RWPE1 (cell line): ENCODE results near the gene USP37.
A peak's percentile ranks its signal among the peaks of the same experiment; 100 is the strongest.

Experiments used
- CTCF ChIA-PET: fragments of 350-600 bp; sonication (Branson Sonifier 250); formaldehyde crosslinking; extraction: SDS; loops from one replicate; lab custom pipeline; 2021; lab: Yijun Ruan, JAX
- POLR2A ChIA-PET: fragments of 400-600 bp; formaldehyde crosslinking; extraction: SDS; loops from one replicate; lab custom pipeline; 2020; ENCODE audit warnings: antibody characterized with exemption; ENCODE audit not compliant: low non-redundant PET; lab: Yijun Ruan, JAX
- DNase-seq: peaks from one replicate; pipeline ENCODE4 v3.0.0; 2012; ENCODE audit warnings: low spot score
- H3K27ac ChIP-seq: fragments of 450-650 bp; 2 replicates; pipeline ENCODE4 v1.5.1; 2017
- CTCF ChIP-seq: fragments of 450-650 bp; conservative IDR thresholded peaks from 2 replicates; pipeline ENCODE4 v1.5.1; 2017; ENCODE audit warnings: low read depth, mild to moderate bottlenecking

Gene USP37

GRCh38 chr2:218474527-218474926 lies 93.6 kb downstream of the USP37 start:
- ChIA-PET CTCF (no interaction called here), POLR2A (no interaction called here)
- DNase-seq, result no peak
- H3K27ac ChIP-seq, result no peak overlapping the region
- TF ChIP-seq CTCF, result no peak

- no peak overlapping the region for H3K27ac ChIP-seq
- no peak for TF ChIP-seq CTCF
- DNase-seq, result no peak
- CTCF ChIA-PET, result no interaction called here
- POLR2A ChIA-PET, result no interaction called here
Measured at GRCh38 chr2:218472988-218473387, 95.2 kb downstream of the USP37 start.

- no peak overlapping the region for H3K27ac ChIP-seq
- POLR2A ChIA-PET, result no interaction called here
- no peak for DNase-seq
- no peak for TF ChIP-seq CTCF
- CTCF ChIA-PET, result no interaction called here
Measured at GRCh38 chr2:218471982-218472381, 96.2 kb downstream of the USP37 start.

- TF ChIP-seq CTCF, result no peak
- no peak overlapping the region for H3K27ac ChIP-seq
- no peak for DNase-seq
- CTCF ChIA-PET, result interaction anchor here (0.7 kb wide), 1 partner anchor 60 kb away, joined by 3 read pairs; no protein-coding TSS in a partner anchor
- POLR2A ChIA-PET, result no interaction called here
Measured at GRCh38 chr2:218471036-218471435, 97.1 kb downstream of the USP37 start.

GRCh38 chr2:218470448-218470847 lies 97.7 kb downstream of the USP37 start:
- DNase-seq, result no peak
- TF ChIP-seq CTCF, result no peak
- no peak overlapping the region for H3K27ac ChIP-seq
- CTCF ChIA-PET, result no interaction called here
- POLR2A ChIA-PET, result no interaction called here

GRCh38 chr2:218465987-218466633 lies 102.0 kb downstream of the USP37 start:
- CTCF ChIA-PET, result interaction anchor here (0.5 to 1.2 kb wide), 5 partner anchors 14 to 677 kb away, joined by 3 to 4 read pairs (median 3); no protein-coding TSS in a partner anchor
- DNase-seq, result no peak
- POLR2A ChIA-PET, result no interaction called here
- TF ChIP-seq CTCF, result peak; percentile 62
- H3K27ac ChIP-seq, result no peak overlapping the region
